Measurements from ENCODE around the gene ASB13.

GRCh38 chr10:5603091-5603847, 63.1 kb downstream of the ASB13 start:
- TF ChIP-seq POLR2A (IDR thresholded peaks at IDR 0.05; ENCODE audit: low read length): no peak
- TF ChIP-seq GATA1 (IDR thresholded peaks at IDR 0.05; ENCODE audit: low read depth, low read length): no peak

Measured in erythroblast (primary cell).